Hepatocyte (in vitro differentiated cells): Measurements from ENCODE around the gene ACBD3.

ENCODE experiments used
- CTCF ChIP-seq: fragments of 200-600 bp; sonication (generic); IDR thresholded peaks from 2 replicates; pipeline ENCODE4 v1.5.1; 2016; ENCODE audit warnings: antibody characterized with exemption, mild to moderate bottlenecking; ENCODE audit not compliant: poor library complexity
- EZH2 ChIP-seq: fragments of 200-600 bp; sonication (generic); IDR thresholded peaks from 2 replicates; pipeline ENCODE4 v1.6.1; 2016; ENCODE audit warnings: antibody characterized with exemption, mild to moderate bottlenecking, borderline replicate concordance

GRCh38 chr1:226149806-226150205 is 36.7 kb downstream of the ACBD3 start:
- TF ChIP-seq CTCF, result peak; percentile 9
- no peak for TF ChIP-seq EZH2
